ENCODE data around the gene FAM114A2. TPM values are rescaled to one million over a fixed set of nuclear protein-coding genes. Genes with fewer than 3 reads are reported as not detected.
"Not testable (repeated sequence)": the region's sequence is repeated elsewhere in the genome, so short reads cannot be mapped to it uniquely, and the experiment has no call there.

The FAM114A2 gene
- total RNA-seq, 1 experiment from 2014 or later: 21.3 TPM

GRCh38 chr5:154034944-154035343 is 3.8 kb downstream of the FAM114A2 start:
- peaks cover 16% of the 10 kb centered on the region for H3K36me3 Mint-ChIP-seq (ENCODE audit: insufficient read depth, unreplicated experiment)
- no peaks in the 10 kb centered on the region for H3K9me3 Mint-ChIP-seq (ENCODE audit: low read depth, unreplicated experiment)
- TF ChIP-seq, protein P1, sequence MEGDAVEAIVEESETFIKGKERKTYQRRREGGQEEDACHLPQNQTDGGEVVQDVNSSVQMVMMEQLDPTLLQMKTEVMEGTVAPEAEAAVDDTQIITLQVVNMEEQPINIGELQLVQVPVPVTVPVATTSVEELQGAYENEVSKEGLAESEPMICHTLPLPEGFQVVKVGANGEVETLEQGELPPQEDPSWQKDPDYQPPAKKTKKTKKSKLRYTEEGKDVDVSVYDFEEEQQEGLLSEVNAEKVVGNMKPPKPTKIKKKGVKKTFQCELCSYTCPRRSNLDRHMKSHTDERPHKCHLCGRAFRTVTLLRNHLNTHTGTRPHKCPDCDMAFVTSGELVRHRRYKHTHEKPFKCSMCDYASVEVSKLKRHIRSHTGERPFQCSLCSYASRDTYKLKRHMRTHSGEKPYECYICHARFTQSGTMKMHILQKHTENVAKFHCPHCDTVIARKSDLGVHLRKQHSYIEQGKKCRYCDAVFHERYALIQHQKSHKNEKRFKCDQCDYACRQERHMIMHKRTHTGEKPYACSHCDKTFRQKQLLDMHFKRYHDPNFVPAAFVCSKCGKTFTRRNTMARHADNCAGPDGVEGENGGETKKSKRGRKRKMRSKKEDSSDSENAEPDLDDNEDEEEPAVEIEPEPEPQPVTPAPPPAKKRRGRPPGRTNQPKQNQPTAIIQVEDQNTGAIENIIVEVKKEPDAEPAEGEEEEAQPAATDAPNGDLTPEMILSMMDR (IDR thresholded peaks at IDR 0.05; ENCODE audit: unreplicated experiment): no peak
- no TSS peak for BruUV-seq (replicated peaks)
- no peaks in the 10 kb centered on the region for H3K27me3 Mint-ChIP-seq (ENCODE audit: unreplicated experiment)
- H3K4me3 Mint-ChIP-seq (ENCODE audit: low read depth, unreplicated experiment): no peak overlapping the region
- intact Hi-C loops (cut with micrococcal nuclease; ENCODE audit: unreplicated experiment): no loop called here
- no peak overlapping the region for H3K27ac Mint-ChIP-seq (ENCODE audit: unreplicated experiment)
- H3K4me1 Mint-ChIP-seq (ENCODE audit: low read depth, unreplicated experiment): peaks cover 9% of the 10 kb centered on the region
- CTCF ChIA-PET: no interaction called here
- DNase-seq: no peak

- H3K27ac Mint-ChIP-seq (ENCODE audit: unreplicated experiment): no peak overlapping the region
- H3K27me3 Mint-ChIP-seq (ENCODE audit: unreplicated experiment): no peaks in the 10 kb centered on the region
- no peaks in the 10 kb centered on the region for H3K4me1 Mint-ChIP-seq (ENCODE audit: low read depth, unreplicated experiment)
- no peaks in the 10 kb centered on the region for H3K9me3 Mint-ChIP-seq (ENCODE audit: low read depth, unreplicated experiment)
- BruUV-seq (replicated peaks): no TSS peak
- no peak overlapping the region for H3K4me3 Mint-ChIP-seq (ENCODE audit: low read depth, unreplicated experiment)
- no peak for DNase-seq
- H3K36me3 Mint-ChIP-seq (ENCODE audit: insufficient read depth, unreplicated experiment): no peaks in the 10 kb centered on the region
- CTCF ChIA-PET: no interaction called here
- intact Hi-C loops (cut with micrococcal nuclease; ENCODE audit: unreplicated experiment): no loop called here
- TF ChIP-seq, protein P1 (IDR thresholded peaks at IDR 0.05; ENCODE audit: unreplicated experiment): no peak
Observed at GRCh38 chr5:154031937-154032489, 6.7 kb downstream of the FAM114A2 start.

GRCh38 chr5:154025951-154026350 is 12.8 kb downstream of the FAM114A2 start:
- Mint-ChIP-seq H3K4me1 (ENCODE audit: low read depth, unreplicated experiment) (no peaks in the 10 kb centered on the region), H3K27ac (ENCODE audit: unreplicated experiment) (no peak overlapping the region), H3K27me3 (ENCODE audit: unreplicated experiment) (no peaks in the 10 kb centered on the region), H3K36me3 (ENCODE audit: insufficient read depth, unreplicated experiment) (no peaks in the 10 kb centered on the region), H3K9me3 (ENCODE audit: low read depth, unreplicated experiment) (no peaks in the 10 kb centered on the region), H3K4me3 (ENCODE audit: low read depth, unreplicated experiment) (no peak overlapping the region)
- no TSS peak for BruUV-seq (replicated peaks)
- CTCF ChIA-PET: interaction anchor here (0.6 kb wide), 1 partner anchor 14 kb away, joined by 3 read pairs; no protein-coding TSS in a partner anchor
- intact Hi-C loops (cut with micrococcal nuclease; ENCODE audit: unreplicated experiment): no loop called here
- no peak for DNase-seq
- TF ChIP-seq, protein P1 (IDR thresholded peaks at IDR 0.05; ENCODE audit: unreplicated experiment): no peak

- intact Hi-C loops (cut with micrococcal nuclease; ENCODE audit: unreplicated experiment); CTCF ChIA-PET; H3K9me3 Mint-ChIP-seq (ENCODE audit: low read depth, unreplicated experiment); H3K36me3 Mint-ChIP-seq (ENCODE audit: insufficient read depth, unreplicated experiment); H3K27ac Mint-ChIP-seq (ENCODE audit: unreplicated experiment); H3K4me3 Mint-ChIP-seq (ENCODE audit: low read depth, unreplicated experiment); H3K4me1 Mint-ChIP-seq (ENCODE audit: low read depth, unreplicated experiment); BruUV-seq (replicated peaks); H3K27me3 Mint-ChIP-seq (ENCODE audit: unreplicated experiment); DNase-seq: not testable (repeated sequence)
Observed at GRCh38 chr5:154018919-154019318, 19.8 kb downstream of the FAM114A2 start.

DNA sequence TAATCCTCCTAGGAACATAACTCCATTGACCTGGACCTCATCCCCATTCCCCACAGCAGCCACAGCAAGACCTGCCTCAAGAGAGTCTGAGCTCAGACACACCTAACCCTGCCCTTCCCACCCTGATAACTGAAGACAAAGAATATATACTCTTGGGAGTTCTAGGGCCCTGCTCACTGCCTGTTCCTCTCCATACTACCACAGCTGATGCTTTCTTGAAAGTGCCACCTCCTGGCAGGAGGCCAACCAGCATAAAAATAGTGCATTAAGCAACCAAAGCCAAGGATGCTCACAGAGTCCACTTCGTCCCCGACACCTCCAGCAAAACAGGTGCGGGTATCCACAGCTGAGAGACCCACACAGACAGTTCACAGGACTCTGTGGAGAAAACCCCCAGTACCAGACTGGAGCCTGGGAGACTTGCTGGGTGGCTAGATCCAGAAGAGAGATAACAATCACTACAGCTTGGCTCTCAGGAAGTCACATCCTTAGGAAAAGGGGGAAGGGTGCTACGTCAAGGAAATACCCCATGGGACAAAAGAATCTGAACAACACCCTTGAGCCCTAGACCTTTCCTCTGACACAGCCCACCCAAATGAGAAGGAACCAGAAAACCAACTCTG is 23.5 kb downstream of the FAM114A2 start:
- Mint-ChIP-seq H3K4me1 (ENCODE audit: low read depth, unreplicated experiment) (no peaks in the 10 kb centered on the region), H3K4me3 (ENCODE audit: low read depth, unreplicated experiment) (no peak overlapping the region), H3K27ac (ENCODE audit: unreplicated experiment) (no peak overlapping the region), H3K27me3 (ENCODE audit: unreplicated experiment) (no peaks in the 10 kb centered on the region), H3K9me3 (ENCODE audit: low read depth, unreplicated experiment) (peaks cover 2% of the 10 kb centered on the region), H3K36me3 (ENCODE audit: insufficient read depth, unreplicated experiment) (no peaks in the 10 kb centered on the region)
- no TSS peak for BruUV-seq (replicated peaks)
- CTCF ChIA-PET: no interaction called here
- DNase-seq: no peak
- intact Hi-C loops (cut with micrococcal nuclease; ENCODE audit: unreplicated experiment): no loop called here
- TF ChIP-seq, protein P1 (IDR thresholded peaks at IDR 0.05; ENCODE audit: unreplicated experiment): no peak

Data from Calu3 (cell line).